Suppressor macrophage (primary cell): Measurements from ENCODE around the gene ARMC2.
A peak's percentile ranks its signal among the peaks of the same experiment; 100 is the strongest.
"Not testable (repeated sequence)": the region's sequence is repeated elsewhere in the genome, so short reads cannot be mapped to it uniquely, and the experiment has no call there.

Source experiments
- DNase-seq, 4 experiments: peaks; one replicate each; pipeline ENCODE4 v3.0.0-alpha.2; 2020 to 2022

ARMC2 gene

GRCh38 chr6:108920751-108921150 is 72.5 kb downstream of the ARMC2 start:
- DNase-seq = no peak

GRCh38 chr6:108921547-108922361 is 73.5 kb downstream of the ARMC2 start:
- DNase-seq = peak in 1 of 4 experiments; percentile 30

- no peak for DNase-seq
Measured at GRCh38 chr6:108922499-108922898, 74.3 kb downstream of the ARMC2 start.

- DNase-seq = no peak
Measured at GRCh38 chr6:108927927-108928326, 79.7 kb downstream of the ARMC2 start.

GRCh38 chr6:108928650-108929049 is 80.4 kb downstream of the ARMC2 start:
- DNase-seq = no peak

GRCh38 chr6:108931090-108931489 is 82.9 kb downstream of the ARMC2 start:
- DNase-seq = not testable (repeated sequence)

- no peak for DNase-seq
Measured at GRCh38 chr6:108937170-108937569, 88.9 kb downstream of the ARMC2 start.

- no peak for DNase-seq
Measured at GRCh38 chr6:108940741-108941140, 92.5 kb downstream of the ARMC2 start.

- DNase-seq = no peak
Measured at GRCh38 chr6:108941281-108941680, 93.1 kb downstream of the ARMC2 start.

- peak in 2 of 4 experiments; percentile 27 to 43 for DNase-seq
Measured at GRCh38 chr6:108941859-108942258, 93.6 kb downstream of the ARMC2 start.

GRCh38 chr6:108942556-108943492 is 94.6 kb downstream of the ARMC2 start:
- no peak for DNase-seq

- no peak for DNase-seq
Measured at GRCh38 chr6:108944071-108944470, 95.8 kb downstream of the ARMC2 start.

GRCh38 chr6:108944707-108945680 is 96.8 kb downstream of the ARMC2 start:
- DNase-seq = no peak

- DNase-seq = no peak
Measured at GRCh38 chr6:108945681-108946159, 97.5 kb downstream of the ARMC2 start.

GRCh38 chr6:108946695-108947094 is 98.5 kb downstream of the ARMC2 start:
- peak in 3 of 4 experiments; percentile 33 to 44 (median 35) for DNase-seq

GRCh38 chr6:108947114-108947854 is 99.1 kb downstream of the ARMC2 start:
- peak; percentile 48 to 80 (median 58) for DNase-seq

- peak in 1 of 4 experiments; percentile 20 for DNase-seq
Measured at GRCh38 chr6:108948181-108948661, 100.0 kb downstream of the ARMC2 start.

GRCh38 chr6:108951351-108951953 is 103.2 kb downstream of the ARMC2 start:
- peak in 2 of 4 experiments; percentile 19 to 24 for DNase-seq

- no peak for DNase-seq
Measured at GRCh38 chr6:108952776-108953486, 104.7 kb downstream of the ARMC2 start.

GRCh38 chr6:108953681-108954080 is 105.5 kb downstream of the ARMC2 start:
- DNase-seq = no peak
